HL-60 (cell line): ENCODE measurements around the gene GADD45A.

ENCODE experiments used
- DNase-seq, 2 experiments: peaks; one replicate each; pipeline ENCODE4 v3.0.0-alpha.2; 2010 to 2020; ENCODE audit warnings: low read depth in 1 of 2, low spot score in 1 of 2
- H3K27ac ChIP-seq: fragments of 250-450 bp; sonication (Bioruptor Pico); replicated peaks from 2 replicates; pipeline ENCODE4 v1.5.1; 2020; ENCODE audit warnings: mild to moderate bottlenecking, moderate library complexity
- H3K27me3 ChIP-seq: fragments of 250-450 bp; sonication (Bioruptor Pico); 2 replicates; pipeline ENCODE4 v1.5.1; 2021; ENCODE audit warnings: mild to moderate bottlenecking, moderate library complexity; ENCODE audit not compliant: insufficient read depth, poor library complexity, severe bottlenecking
- H3K4me3 ChIP-seq: replicated peaks from 2 replicates; pipeline ENCODE4 v1.5.1; 2011; ENCODE audit warnings: mild to moderate bottlenecking, control low read depth, low read length; ENCODE audit not compliant: insufficient read depth
- CTCF ChIP-seq: IDR thresholded peaks from one replicate; pipeline ENCODE4 v1.5.1; 2011; ENCODE audit warnings: low read length, control low read depth, inconsistent platforms; ENCODE audit not compliant: insufficient read depth
- GABPA ChIP-seq: IDR thresholded peaks from 2 replicates; pipeline ENCODE4 v1.6.1; 2012; ENCODE audit warnings: low read depth
- POLR2AphosphoS5 ChIP-seq: IDR thresholded peaks from 2 replicates; pipeline ENCODE4 v1.6.1; 2012; ENCODE audit warnings: low read depth
- REST ChIP-seq: IDR thresholded peaks from 2 replicates; pipeline ENCODE4 v1.6.1; 2012; ENCODE audit warnings: low read depth; ENCODE audit not compliant: insufficient replicate concordance
- SPI1 ChIP-seq: IDR thresholded peaks from 2 replicates; pipeline ENCODE4 v1.6.1; 2012; ENCODE audit warnings: low read depth, mild to moderate bottlenecking, borderline replicate concordance

Gene GADD45A

GRCh38 chr1:67736750-67737149, 51.7 kb downstream of the GADD45A start:
- no peak overlapping the region for H3K27ac ChIP-seq

GRCh38 chr1:67737875-67738274, 52.9 kb downstream of the GADD45A start:
- no peak overlapping the region for H3K4me3 ChIP-seq
- TF ChIP-seq SPI1 (no peak), GABPA (no peak), POLR2AphosphoS5 (no peak), REST (no peak), CTCF (no peak)
- DNase-seq: no peak
- no peaks in the 10 kb centered on the region for H3K27me3 ChIP-seq
- H3K27ac ChIP-seq: no peak overlapping the region

More at GRCh38 chr1:67736750-67737149, 51.7 kb downstream of the GADD45A start:
- Histone ChIP-seq H3K4me3 (no peak overlapping the region), H3K27me3 (no peaks in the 10 kb centered on the region)
- TF ChIP-seq REST: no peak
- TF ChIP-seq GABPA: no peak
- TF ChIP-seq CTCF: no peak
- TF ChIP-seq SPI1: no peak
- no peak for TF ChIP-seq POLR2AphosphoS5
- DNase-seq: no peak
